GM21367 (cell line): ENCODE results near the gene SPNS1.

Experiments
- ATAC-seq: cut with Tn5 transposase; IDR thresholded peaks from one replicate; pipeline ENCODE4 v1.9.1; 2021; ENCODE audit not compliant: unreplicated experiment

Gene SPNS1

GRCh38 chr16:29025735-29026134, 51.2 kb downstream of the SPNS1 start:
- no peak for ATAC-seq

GRCh38 chr16:29028457-29029167, 54.0 kb downstream of the SPNS1 start:
- no peak for ATAC-seq

GRCh38 chr16:29029168-29029994, 54.8 kb downstream of the SPNS1 start:
- ATAC-seq = no peak

- no peak for ATAC-seq
These were observed 55.7 kb downstream of the SPNS1 start for GRCh38 chr16:29030086-29030840.
